GM12878 (cell line): Measurements from ENCODE around the gene ABCA3. TPM values are rescaled to one million over a fixed set of nuclear protein-coding genes. Genes with fewer than 3 reads are reported as not detected.

ENCODE experiments used
- CHD4 ChIP-seq: fragments of 200-600 bp; sonication (generic); IDR thresholded peaks from 2 replicates; pipeline ENCODE4 v1.6.1; 2016; ENCODE audit warnings: mild to moderate bottlenecking
- CREB1 ChIP-seq: IDR thresholded peaks from 2 replicates; pipeline ENCODE4 v1.6.1; 2012; ENCODE audit warnings: low read depth, mild to moderate bottlenecking, inconsistent platforms
- polyA plus RNA-seq, 11 experiments: library from polyadenylated mRNA; depleted of rRNA in 4 of 11; unstranded in 6 of 11; stranded (reverse) in 5 of 11; fragments of >200 nt; fragmentation: Nextera tagmentation in 4 of 11; fragmentation: Illumina TruSeq in 1 of 11; extraction: Ambion mirVana in 4 of 11; extraction: Trizol in 1 of 11; gene quantifications; 1 replicate in 1 of 11; 2 replicates in 10 of 11; pipeline versions ENCODE4 v1.2.1 to v1.2.3, GENCODE V29; 2011 to 2016; ENCODE audit warnings: inconsistent platforms in 2 of 11, missing spikeins in 2 of 11, low read depth in 1 of 11
- total RNA-seq, 4 experiments: library from RNA; depleted of rRNA in 3 of 4; stranded (reverse); fragments of >200 nt in 3 of 4; fragmentation: Illumina TruSeq in 1 of 4; extraction: Trizol in 1 of 4; gene quantifications; 2 replicates each; pipeline versions ENCODE4 v1.2.1 to v1.2.3, GENCODE V29; 2013 to 2021
- TF ChIP-seq, protein P1 (sequence below): IDR thresholded peaks from 2 replicates; pipeline ENCODE4 v1.6.1; 2012; ENCODE audit warnings: low read depth, low read length, improper control_type of control experiment
- TF ChIP-seq, protein P2 (sequence below): fragments of 450-650 bp; formaldehyde crosslinking; IDR thresholded peaks from 2 replicates; pipeline ENCODE4 v1.5.0; 2022; ENCODE audit warnings: mild to moderate bottlenecking, missing genetic modification characterization
- TF ChIP-seq, protein P3 (sequence below): fragments of 450-650 bp; formaldehyde crosslinking; IDR thresholded peaks from 2 replicates; pipeline ENCODE4 v1.4.0; 2022; ENCODE audit warnings: mild to moderate bottlenecking, moderate library complexity

ABCA3 gene
- total and polyA plus RNA-seq, 10 of the 15 experiments (the other 5 are each of a cell fraction or from before 2014, with no cell fraction given) = 0.71 to 17.6 (median 6.7) TPM

DNA sequence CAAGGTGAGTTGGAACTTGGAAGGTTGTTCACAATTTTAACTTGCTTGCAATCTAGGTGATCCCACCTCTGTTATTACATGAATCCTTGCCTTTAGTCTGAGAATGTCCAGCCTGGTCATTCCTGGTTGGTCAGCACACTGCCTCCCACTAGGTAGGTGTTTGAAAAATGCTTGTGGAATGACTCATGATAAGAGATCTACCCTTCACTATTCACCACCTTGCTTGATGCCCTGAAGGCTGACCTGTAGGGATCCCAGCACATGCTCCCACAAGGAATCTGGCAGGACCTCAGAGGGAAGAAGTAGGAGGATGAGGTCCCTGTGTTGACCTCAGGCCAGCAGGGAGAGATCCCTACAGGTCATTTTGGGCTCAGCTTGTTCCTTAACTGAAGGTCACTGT lies 30.2 kb upstream of the ABCA3 start (continued):
- TF ChIP-seq, protein P1, sequence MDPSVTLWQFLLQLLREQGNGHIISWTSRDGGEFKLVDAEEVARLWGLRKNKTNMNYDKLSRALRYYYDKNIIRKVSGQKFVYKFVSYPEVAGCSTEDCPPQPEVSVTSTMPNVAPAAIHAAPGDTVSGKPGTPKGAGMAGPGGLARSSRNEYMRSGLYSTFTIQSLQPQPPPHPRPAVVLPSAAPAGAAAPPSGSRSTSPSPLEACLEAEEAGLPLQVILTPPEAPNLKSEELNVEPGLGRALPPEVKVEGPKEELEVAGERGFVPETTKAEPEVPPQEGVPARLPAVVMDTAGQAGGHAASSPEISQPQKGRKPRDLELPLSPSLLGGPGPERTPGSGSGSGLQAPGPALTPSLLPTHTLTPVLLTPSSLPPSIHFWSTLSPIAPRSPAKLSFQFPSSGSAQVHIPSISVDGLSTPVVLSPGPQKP = no peak
- TF ChIP-seq CREB1 = no peak
- no peak for TF ChIP-seq CHD4
- TF ChIP-seq, protein P2, sequence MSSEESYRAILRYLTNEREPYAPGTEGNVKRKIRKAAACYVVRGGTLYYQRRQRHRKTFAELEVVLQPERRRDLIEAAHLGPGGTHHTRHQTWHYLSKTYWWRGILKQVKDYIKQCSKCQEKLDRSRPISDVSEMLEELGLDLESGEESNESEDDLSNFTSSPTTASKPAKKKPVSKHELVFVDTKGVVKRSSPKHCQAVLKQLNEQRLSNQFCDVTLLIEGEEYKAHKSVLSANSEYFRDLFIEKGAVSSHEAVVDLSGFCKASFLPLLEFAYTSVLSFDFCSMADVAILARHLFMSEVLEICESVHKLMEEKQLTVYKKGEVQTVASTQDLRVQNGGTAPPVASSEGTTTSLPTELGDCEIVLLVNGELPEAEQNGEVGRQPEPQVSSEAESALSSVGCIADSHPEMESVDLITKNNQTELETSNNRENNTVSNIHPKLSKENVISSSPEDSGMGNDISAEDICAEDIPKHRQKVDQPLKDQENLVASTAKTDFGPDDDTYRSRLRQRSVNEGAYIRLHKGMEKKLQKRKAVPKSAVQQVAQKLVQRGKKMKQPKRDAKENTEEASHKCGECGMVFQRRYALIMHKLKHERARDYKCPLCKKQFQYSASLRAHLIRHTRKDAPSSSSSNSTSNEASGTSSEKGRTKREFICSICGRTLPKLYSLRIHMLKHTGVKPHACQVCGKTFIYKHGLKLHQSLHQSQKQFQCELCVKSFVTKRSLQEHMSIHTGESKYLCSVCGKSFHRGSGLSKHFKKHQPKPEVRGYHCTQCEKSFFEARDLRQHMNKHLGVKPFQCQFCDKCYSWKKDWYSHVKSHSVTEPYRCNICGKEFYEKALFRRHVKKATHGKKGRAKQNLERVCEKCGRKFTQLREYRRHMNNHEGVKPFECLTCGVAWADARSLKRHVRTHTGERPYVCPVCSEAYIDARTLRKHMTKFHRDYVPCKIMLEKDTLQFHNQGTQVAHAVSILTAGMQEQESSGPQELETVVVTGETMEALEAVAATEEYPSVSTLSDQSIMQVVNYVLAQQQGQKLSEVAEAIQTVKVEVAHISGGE (CRISPR knock-in tag) = no peak
- TF ChIP-seq, protein P3, sequence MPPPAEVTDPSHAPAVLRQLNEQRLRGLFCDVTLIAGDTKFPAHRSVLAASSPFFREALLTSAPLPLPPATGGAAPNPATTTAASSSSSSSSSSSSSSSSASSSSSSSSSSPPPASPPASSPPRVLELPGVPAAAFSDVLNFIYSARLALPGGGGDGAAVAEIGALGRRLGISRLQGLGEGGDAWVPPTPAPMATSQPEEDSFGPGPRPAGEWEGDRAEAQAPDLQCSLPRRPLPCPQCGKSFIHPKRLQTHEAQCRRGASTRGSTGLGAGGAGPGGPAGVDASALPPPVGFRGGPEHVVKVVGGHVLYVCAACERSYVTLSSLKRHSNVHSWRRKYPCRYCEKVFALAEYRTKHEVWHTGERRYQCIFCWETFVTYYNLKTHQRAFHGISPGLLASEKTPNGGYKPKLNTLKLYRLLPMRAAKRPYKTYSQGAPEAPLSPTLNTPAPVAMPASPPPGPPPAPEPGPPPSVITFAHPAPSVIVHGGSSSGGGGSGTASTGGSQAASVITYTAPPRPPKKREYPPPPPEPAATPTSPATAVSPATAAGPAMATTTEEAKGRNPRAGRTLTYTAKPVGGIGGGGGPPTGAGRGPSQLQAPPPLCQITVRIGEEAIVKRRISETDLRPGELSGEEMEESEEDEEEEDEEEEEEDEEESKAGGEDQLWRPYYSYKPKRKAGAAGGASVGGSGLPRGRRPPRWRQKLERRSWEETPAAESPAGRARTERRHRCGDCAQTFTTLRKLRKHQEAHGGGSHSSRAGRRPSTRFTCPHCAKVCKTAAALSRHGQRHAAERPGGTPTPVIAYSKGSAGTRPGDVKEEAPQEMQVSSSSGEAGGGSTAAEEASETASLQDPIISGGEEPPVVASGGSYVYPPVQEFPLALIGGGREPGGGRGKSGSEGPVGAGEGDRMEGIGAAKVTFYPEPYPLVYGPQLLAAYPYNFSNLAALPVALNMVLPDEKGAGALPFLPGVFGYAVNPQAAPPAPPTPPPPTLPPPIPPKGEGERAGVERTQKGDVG (CRISPR knock-in tag) = no peak
